SIG-M5 (cell line): ENCODE measurements around the gene NYNRIN.

Source experiments
- DNase-seq: peaks from one replicate; lab custom pipeline; 2025; lab: John Stamatoyannopoulos, UW

NYNRIN gene

DNA sequence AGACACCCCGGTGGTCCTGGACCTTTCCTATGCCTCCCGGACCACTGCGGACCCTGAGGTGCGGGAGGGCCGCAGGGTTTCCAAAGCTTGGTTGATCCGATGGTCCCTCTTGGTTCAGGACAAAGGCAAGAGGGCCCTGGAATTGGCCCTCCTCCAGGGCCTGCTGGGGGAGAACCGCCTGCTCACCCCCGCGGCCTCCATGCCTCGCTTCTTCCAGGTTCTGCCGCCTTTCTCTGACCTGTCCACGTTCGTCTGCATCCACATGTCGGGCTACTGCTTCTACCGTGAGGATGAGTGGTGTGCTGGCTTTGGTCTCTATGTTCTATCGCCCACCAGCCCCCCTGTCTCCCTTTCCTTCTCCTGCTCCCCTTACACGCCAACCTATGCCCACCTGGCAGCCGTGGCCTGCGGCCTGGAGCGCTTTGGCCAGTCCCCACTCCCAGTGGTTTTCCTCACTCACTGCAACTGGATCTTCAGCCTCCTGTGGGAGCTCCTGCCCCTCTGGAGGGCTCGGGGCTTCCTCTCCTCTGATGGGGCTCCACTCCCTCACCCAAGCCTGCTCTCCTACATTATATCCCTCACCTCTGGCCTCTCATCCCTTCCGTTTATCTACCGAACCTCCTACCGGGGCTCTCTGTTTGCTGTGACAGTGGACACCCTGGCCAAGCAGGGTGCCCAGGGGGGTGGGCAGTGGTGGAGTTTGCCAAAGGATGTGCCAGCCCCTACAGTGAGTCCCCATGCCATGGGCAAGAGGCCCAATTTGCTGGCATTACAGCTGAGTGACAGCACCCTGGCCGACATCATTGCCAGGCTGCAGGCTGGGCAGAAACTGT lies 16.8 kb downstream of the NYNRIN start:
- no peak for DNase-seq

- no peak for DNase-seq
Observed at GRCh38 chr14:24416254-24416931, 17.6 kb downstream of the NYNRIN start.

- DNase-seq: no peak
Observed at GRCh38 chr14:24416932-24417619, 18.3 kb downstream of the NYNRIN start.

DNA sequence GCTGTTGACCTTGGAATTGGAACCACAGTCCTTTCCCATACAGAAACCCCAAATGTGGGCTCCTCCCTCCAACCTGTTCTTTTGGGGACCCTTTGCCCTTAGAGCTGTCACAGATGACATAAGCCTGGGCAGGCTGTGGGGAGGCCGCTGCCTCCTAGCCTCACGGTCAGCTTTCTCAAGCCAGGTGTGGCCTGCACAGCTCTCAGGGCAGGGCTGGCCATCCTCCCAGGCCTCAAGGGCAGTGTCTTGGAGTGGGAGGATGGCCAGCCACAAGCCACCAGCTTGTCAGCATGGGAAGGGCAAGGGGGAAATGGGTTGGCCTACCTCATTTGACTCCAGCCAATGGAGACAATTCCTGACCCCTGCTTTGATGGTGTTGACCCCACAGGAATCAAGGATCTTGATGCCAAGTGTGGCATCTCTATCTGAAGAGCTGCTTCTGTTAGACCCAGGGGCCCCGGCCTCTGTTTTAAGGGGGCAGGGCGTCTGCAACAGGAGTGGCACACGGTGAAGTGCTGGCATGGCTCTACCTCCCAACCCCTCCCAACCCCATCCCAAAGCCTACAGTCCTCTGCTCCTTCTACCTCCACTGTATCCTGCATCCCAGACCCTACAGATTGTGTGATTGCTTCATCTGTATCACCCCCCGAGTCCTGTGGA lies 19.2 kb downstream of the NYNRIN start:
- DNase-seq: no peak

DNA sequence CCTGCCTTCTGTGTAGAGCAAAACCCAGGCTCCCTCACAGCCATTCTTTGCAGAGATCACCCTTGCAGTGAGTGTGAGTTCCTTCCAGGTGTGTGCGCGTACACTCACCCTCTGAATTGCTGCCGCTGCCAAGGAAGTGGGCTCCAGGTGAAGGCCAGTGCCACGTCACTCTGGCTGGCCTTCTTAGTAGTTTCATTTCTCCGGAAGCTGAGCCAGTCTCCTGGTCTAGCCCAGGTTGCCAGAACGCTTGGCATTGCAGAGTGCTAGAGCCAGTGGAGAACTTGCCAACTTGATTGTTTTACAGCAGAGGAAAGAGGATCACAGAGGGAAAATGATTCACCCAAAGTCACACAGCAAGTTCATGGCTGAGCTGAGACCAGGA lies 19.7 kb downstream of the NYNRIN start:
- DNase-seq: no peak

DNA sequence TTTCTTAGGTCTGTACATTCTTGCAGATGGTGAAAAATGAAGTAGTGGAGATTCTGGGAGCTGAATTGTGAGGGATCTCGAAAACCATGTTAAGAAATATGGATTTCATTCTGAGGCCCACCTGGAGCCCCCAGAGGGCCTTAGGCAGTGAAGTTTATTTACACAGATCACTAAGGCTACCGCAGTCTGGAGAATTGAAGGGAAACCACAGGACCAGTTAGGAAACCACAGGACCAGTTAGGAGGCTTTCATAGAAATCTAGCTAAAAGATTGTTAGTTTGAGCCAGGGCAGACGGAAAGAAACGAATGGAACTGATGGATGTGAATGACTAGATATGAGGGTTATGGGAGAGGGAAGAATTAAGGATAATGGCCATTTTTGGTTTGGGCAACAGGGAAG lies 23.5 kb downstream of the NYNRIN start:
- DNase-seq: no peak

DNA sequence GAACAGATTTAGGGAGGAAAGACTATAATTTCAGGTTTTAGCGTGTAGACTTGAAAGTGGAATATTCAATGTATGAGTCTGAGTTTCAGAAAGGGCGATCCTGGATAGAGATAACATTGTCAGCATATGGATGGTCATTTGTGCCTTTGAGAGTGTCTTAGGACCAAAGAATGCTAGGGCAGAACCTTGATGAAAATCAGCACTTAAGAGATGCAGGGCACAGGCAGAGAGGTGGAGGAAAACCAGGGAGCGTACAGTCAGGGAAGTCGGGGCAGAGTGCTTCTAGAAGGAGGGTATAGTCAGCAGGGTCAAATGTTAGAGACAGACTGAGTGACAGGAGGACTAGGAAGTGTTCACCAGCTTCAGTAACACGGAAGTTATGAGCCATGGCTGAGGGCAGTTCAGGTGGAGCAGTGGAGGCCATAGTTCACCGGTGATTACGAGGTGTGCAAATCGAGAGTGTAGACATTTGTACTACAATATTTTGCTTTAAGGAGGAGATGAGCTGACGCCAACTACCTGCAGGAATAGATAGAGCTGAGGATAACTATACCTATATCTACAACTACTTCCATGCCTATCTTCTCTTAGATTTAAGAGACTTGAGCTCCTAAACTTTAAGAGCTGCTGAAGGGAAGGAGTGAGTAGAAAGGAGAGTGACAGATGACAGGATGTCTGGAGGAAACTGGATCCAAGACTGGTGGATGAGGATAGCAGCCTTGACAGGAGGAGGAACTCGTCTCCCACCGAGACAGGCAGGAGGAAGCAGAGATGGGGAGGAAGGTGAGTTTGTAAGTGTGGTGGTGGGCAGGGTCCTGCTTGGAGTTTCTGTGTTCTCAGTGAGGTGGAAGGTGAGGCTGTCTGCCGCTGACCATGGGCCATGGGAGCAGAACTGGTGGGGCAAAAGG lies 24.1 kb downstream of the NYNRIN start:
- DNase-seq: no peak

DNA sequence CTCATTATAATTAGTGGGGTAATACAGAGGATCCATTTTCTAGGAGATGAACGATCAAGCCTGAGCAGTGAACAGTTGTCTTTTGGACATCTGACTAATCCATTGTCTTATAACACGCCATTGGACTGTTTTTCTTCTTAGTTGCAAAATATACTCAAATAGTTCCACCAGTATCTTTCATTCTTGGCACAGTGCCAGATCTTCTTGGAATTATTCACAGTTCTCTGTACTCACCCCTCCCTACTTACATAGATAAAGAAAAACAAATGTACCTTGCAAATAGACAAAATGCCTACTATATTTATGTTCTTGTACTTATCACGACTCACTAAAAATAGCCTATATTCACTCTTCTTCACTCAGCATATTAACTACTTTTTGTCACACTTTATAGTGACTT lies 26.9 kb downstream of the NYNRIN start:
- DNase-seq: no peak

DNA sequence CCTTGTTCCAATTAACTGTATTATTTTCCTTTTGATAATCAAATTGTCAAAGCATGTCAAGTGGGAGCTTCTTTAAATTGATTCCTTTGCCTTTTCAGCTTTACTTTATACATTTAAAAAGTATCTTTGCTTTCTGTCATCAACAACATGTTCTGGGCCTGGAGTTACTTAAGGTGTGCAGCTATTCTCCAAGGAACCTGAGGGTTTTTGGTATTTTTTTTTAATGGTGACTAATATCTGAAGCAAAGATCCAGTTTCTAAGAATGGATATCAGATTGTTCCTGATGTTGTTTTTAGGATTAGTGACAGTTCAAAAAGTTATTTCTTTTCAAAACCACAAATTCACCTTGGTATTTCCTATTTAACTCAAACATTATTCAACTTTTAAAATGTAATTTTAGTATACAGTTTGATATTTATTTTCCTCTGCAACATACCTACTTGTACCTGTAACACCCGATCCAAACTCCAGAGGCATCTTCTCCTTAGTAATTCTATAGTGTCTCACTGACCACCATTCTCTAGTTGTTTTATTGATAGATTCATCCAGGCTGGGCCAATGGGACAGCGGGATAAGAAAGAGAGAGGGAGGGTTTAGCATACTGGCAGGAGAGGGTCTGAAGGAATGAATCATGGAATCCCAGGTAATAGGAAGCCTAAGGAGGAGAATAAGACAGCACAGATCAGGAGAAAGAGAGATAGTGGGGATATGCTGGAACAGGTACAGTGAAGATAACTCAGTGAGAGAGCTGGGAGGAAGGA lies 27.5 kb downstream of the NYNRIN start:
- no peak for DNase-seq

DNA sequence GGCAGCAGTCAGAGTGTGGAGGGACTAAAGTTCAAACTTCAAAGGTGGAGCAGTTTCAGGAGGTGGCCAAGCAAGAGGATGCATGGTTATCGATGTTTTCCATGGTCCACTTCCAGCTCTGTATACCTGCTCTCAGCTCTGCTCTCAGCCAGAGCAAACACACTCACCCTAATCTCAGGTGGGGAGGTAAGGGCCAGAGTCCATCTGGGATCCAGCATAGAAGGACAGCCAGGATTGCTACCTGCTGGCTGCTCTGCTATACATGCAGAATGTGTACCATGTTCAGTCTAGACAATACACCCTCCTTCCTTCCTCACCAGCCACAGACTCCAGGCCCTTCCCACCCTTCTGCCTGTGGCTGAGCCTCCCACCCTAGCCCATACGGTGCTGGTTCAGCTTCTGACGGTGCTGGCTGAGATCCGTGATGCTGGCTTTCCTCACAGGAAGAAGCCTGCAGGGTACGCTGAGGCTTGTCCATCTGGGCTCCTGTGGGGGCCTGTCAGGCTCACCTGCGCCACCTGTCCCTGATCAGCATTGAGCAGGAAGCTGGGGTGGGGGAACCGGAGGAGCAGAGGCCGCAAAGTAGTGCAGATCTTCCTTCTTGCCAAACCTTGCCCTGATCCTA lies 28.2 kb downstream of the NYNRIN start:
- DNase-seq: no peak

GRCh38 chr14:24427537-24428508 lies 29.0 kb downstream of the NYNRIN start:
- DNase-seq: no peak

DNA sequence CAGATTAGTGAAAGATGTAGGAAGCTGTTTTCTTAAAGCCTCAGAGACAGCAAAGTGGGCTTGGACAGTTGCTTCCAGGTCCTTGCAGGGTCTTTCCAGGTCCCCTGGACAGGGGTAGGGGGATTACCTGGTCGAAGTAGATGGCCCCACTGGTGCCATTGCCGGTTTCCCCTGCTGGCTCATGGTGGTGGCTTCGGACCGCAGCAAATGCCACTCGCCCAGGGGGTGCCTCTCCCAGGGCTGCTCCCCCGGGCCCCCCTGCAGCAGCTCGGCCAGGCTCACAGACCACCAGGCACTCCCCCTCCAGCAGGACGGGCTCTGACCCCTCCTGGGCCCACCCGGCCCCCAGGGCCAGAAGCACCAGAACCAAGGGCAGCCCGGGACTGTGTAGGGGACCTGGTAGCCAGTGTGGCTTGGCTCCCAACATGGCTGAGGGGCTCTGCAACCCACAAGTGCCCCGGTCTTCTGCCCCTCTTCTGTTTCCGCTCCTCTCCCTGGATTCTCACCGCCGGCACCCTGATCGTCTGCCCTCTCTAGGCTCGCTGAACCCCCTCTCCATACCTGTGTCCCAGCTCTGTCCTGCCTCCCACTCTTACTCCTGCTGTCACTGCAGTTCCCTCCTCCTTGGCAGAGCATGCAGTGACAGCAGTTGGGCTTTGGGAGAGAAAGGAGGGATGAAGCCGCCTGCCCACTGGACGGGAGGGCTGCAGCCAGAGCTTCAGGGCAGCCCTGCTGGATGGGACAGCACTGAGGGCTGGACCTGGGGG lies 30.0 kb downstream of the NYNRIN start:
- no peak for DNase-seq

- peak; percentile 44 for DNase-seq
Observed at GRCh38 chr14:24429395-24430142, 30.8 kb downstream of the NYNRIN start, which contains the start of the genes CBLN3 and KHNYN. Gene CBLN3, minus strand, starts transcription at chr14:24429668. Its CDS starts 614 bp downstream, at chr14:24429054. Gene KHNYN, plus strand, starts transcription at chr14:24429954. Its CDS starts 777 bp downstream, at chr14:24430731.

GRCh38 chr14:24430143-24430681 lies 31.4 kb downstream of the NYNRIN start:
- no peak for DNase-seq

- DNase-seq: no peak
Observed at GRCh38 chr14:24430682-24431568, 32.1 kb downstream of the NYNRIN start.
